Measurements from ENCODE around the gene GRIK3. TPM values are rescaled to one million over a fixed set of nuclear protein-coding genes. Genes with fewer than 3 reads are reported as not detected.

The GRIK3 gene
- total RNA-seq, 1 experiment from 2014 or later = 5.5 TPM

DNA sequence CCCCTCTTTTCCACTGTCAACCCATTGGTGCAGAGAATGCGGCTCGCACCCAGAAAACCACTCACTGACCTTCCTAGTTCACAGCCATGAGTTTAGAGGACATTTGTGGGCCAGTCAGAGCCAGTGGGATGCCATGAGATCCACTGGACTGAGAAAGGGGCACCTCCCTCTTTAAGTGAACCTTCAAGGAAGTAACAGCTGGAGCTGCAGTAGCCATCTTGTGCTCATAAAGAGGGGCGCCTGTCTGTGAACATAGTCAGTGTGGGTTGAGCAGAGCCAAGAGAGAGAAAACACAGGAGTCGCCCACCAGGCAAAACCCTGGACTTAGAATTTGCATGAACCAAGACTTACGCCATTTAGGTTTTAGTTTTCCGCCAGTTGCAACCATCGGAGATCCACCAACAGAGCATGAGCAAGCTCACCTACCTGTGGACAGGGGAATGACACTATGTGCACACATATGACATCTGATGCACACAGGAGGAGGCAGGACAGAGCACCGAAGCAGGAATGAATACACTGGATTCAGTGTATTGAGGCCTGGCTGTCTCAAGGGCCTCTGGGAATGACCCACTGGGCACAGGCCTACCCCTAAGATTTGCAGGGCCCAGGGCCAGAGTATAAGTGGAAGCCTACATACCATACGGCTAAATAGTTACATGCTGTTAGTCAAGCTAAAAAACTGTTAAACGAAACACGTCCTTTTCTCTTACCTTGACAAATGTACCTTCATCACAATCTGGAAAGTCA, 151.6 kb downstream of the GRIK3 start:
- Mint-ChIP-seq H3K27ac (no peak overlapping the region), H3K9me3 (no peaks in the 10 kb centered on the region), H3K4me1 (no peaks in the 10 kb centered on the region), H3K36me3 (no peaks in the 10 kb centered on the region), H3K27me3 (ENCODE audit: low read depth) (no peaks in the 10 kb centered on the region), H3K4me3 (no peak overlapping the region)
- POLR2A ChIA-PET = no interaction called here
- ATAC-seq = no peak
- CTCF ChIA-PET = interaction anchor here (1.2 kb wide), 1 partner anchor 19 kb away, joined by 3 read pairs; no protein-coding TSS in a partner anchor
- no peak for DNase-seq (ENCODE audit: low spot score)
- TF ChIP-seq, protein P1, sequence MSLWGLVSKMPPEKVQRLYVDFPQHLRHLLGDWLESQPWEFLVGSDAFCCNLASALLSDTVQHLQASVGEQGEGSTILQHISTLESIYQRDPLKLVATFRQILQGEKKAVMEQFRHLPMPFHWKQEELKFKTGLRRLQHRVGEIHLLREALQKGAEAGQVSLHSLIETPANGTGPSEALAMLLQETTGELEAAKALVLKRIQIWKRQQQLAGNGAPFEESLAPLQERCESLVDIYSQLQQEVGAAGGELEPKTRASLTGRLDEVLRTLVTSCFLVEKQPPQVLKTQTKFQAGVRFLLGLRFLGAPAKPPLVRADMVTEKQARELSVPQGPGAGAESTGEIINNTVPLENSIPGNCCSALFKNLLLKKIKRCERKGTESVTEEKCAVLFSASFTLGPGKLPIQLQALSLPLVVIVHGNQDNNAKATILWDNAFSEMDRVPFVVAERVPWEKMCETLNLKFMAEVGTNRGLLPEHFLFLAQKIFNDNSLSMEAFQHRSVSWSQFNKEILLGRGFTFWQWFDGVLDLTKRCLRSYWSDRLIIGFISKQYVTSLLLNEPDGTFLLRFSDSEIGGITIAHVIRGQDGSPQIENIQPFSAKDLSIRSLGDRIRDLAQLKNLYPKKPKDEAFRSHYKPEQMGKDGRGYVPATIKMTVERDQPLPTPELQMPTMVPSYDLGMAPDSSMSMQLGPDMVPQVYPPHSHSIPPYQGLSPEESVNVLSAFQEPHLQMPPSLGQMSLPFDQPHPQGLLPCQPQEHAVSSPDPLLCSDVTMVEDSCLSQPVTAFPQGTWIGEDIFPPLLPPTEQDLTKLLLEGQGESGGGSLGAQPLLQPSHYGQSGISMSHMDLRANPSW (CRISPR knock-in tag; conservative IDR thresholded peaks at IDR 0.05; ENCODE audit: low read depth) = no peak
- TF ChIP-seq TCF7 (CRISPR knock-in tag; IDR thresholded peaks at IDR 0.05; ENCODE audit: low read depth) (no peak), IRF2 (CRISPR knock-in tag; IDR thresholded peaks at IDR 0.05; ENCODE audit: borderline replicate concordance, low read depth) (no peak), ZNF219 (CRISPR knock-in tag; IDR thresholded peaks at IDR 0.05; ENCODE audit: borderline replicate concordance) (no peak), MYBL2 (CRISPR knock-in tag; IDR thresholded peaks at IDR 0.05) (no peak), CREB1 (CRISPR knock-in tag; IDR thresholded peaks at IDR 0.05) (no peak), ESRRA (CRISPR knock-in tag; IDR thresholded peaks at IDR 0.05; ENCODE audit: borderline replicate concordance) (no peak), TEAD1 (CRISPR knock-in tag; IDR thresholded peaks at IDR 0.05) (no peak)
- TF ChIP-seq, protein P2, sequence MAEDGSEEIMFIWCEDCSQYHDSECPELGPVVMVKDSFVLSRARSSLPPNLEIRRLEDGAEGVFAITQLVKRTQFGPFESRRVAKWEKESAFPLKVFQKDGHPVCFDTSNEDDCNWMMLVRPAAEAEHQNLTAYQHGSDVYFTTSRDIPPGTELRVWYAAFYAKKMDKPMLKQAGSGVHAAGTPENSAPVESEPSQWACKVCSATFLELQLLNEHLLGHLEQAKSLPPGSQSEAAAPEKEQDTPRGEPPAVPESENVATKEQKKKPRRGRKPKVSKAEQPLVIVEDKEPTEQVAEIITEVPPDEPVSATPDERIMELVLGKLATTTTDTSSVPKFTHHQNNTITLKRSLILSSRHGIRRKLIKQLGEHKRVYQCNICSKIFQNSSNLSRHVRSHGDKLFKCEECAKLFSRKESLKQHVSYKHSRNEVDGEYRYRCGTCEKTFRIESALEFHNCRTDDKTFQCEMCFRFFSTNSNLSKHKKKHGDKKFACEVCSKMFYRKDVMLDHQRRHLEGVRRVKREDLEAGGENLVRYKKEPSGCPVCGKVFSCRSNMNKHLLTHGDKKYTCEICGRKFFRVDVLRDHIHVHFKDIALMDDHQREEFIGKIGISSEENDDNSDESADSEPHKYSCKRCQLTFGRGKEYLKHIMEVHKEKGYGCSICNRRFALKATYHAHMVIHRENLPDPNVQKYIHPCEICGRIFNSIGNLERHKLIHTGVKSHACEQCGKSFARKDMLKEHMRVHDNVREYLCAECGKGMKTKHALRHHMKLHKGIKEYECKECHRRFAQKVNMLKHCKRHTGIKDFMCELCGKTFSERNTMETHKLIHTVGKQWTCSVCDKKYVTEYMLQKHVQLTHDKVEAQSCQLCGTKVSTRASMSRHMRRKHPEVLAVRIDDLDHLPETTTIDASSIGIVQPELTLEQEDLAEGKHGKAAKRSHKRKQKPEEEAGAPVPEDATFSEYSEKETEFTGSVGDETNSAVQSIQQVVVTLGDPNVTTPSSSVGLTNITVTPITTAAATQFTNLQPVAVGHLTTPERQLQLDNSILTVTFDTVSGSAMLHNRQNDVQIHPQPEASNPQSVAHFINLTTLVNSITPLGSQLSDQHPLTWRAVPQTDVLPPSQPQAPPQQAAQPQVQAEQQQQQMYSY (CRISPR knock-in tag; IDR thresholded peaks at IDR 0.05) = no peak
- TF ChIP-seq, protein P3, sequence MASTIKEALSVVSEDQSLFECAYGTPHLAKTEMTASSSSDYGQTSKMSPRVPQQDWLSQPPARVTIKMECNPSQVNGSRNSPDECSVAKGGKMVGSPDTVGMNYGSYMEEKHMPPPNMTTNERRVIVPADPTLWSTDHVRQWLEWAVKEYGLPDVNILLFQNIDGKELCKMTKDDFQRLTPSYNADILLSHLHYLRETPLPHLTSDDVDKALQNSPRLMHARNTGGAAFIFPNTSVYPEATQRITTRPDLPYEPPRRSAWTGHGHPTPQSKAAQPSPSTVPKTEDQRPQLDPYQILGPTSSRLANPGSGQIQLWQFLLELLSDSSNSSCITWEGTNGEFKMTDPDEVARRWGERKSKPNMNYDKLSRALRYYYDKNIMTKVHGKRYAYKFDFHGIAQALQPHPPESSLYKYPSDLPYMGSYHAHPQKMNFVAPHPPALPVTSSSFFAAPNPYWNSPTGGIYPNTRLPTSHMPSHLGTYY (CRISPR knock-in tag; IDR thresholded peaks at IDR 0.05) = no peak
- TF ChIP-seq, protein P4, sequence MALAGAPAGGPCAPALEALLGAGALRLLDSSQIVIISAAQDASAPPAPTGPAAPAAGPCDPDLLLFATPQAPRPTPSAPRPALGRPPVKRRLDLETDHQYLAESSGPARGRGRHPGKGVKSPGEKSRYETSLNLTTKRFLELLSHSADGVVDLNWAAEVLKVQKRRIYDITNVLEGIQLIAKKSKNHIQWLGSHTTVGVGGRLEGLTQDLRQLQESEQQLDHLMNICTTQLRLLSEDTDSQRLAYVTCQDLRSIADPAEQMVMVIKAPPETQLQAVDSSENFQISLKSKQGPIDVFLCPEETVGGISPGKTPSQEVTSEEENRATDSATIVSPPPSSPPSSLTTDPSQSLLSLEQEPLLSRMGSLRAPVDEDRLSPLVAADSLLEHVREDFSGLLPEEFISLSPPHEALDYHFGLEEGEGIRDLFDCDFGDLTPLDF (CRISPR knock-in tag; IDR thresholded peaks at IDR 0.05) = no peak
- TF ChIP-seq, protein P5, sequence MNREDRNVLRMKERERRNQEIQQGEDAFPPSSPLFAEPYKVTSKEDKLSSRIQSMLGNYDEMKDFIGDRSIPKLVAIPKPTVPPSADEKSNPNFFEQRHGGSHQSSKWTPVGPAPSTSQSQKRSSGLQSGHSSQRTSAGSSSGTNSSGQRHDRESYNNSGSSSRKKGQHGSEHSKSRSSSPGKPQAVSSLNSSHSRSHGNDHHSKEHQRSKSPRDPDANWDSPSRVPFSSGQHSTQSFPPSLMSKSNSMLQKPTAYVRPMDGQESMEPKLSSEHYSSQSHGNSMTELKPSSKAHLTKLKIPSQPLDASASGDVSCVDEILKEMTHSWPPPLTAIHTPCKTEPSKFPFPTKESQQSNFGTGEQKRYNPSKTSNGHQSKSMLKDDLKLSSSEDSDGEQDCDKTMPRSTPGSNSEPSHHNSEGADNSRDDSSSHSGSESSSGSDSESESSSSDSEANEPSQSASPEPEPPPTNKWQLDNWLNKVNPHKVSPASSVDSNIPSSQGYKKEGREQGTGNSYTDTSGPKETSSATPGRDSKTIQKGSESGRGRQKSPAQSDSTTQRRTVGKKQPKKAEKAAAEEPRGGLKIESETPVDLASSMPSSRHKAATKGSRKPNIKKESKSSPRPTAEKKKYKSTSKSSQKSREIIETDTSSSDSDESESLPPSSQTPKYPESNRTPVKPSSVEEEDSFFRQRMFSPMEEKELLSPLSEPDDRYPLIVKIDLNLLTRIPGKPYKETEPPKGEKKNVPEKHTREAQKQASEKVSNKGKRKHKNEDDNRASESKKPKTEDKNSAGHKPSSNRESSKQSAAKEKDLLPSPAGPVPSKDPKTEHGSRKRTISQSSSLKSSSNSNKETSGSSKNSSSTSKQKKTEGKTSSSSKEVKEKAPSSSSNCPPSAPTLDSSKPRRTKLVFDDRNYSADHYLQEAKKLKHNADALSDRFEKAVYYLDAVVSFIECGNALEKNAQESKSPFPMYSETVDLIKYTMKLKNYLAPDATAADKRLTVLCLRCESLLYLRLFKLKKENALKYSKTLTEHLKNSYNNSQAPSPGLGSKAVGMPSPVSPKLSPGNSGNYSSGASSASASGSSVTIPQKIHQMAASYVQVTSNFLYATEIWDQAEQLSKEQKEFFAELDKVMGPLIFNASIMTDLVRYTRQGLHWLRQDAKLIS (CRISPR knock-in tag; IDR thresholded peaks at IDR 0.05; ENCODE audit: borderline replicate concordance) = no peak
- TF ChIP-seq, protein P6, sequence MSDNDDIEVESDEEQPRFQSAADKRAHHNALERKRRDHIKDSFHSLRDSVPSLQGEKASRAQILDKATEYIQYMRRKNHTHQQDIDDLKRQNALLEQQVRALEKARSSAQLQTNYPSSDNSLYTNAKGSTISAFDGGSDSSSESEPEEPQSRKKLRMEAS (CRISPR knock-in tag; IDR thresholded peaks at IDR 0.05) = no peak

Measured in WTC11 (cell line).